ENCODE measurements around the gene ATP11B.

The ATP11B gene

GRCh38 chr3:182793663-182794454 lies 555 bp downstream of the ATP11B start:
- TF ChIP-seq CTCF (IDR thresholded peaks at IDR 0.05; ENCODE audit: poor library complexity, severe bottlenecking): no peak
- H3K27ac ChIP-seq (ENCODE audit: poor library complexity, severe bottlenecking): peak overlapping the region; percentile 66
- no peaks in the 10 kb centered on the region for H3K9me3 ChIP-seq (ENCODE audit: severe bottlenecking)
- DNase-seq (ENCODE audit: low spot score) (no peak), ATAC-seq (ENCODE audit: low read depth) (peak; percentile 55)
- H3K4me1 ChIP-seq (ENCODE audit: insufficient read depth, poor library complexity, severe bottlenecking): peaks cover 6% of the 10 kb centered on the region
- peak overlapping the region; percentile 100 for H3K4me3 ChIP-seq (ENCODE audit: severe bottlenecking)
- H3K36me3 ChIP-seq (ENCODE audit: low read depth): no peaks in the 10 kb centered on the region
- no peaks in the 10 kb centered on the region for H3K27me3 ChIP-seq (ENCODE audit: insufficient read depth, poor library complexity, severe bottlenecking)

DNA sequence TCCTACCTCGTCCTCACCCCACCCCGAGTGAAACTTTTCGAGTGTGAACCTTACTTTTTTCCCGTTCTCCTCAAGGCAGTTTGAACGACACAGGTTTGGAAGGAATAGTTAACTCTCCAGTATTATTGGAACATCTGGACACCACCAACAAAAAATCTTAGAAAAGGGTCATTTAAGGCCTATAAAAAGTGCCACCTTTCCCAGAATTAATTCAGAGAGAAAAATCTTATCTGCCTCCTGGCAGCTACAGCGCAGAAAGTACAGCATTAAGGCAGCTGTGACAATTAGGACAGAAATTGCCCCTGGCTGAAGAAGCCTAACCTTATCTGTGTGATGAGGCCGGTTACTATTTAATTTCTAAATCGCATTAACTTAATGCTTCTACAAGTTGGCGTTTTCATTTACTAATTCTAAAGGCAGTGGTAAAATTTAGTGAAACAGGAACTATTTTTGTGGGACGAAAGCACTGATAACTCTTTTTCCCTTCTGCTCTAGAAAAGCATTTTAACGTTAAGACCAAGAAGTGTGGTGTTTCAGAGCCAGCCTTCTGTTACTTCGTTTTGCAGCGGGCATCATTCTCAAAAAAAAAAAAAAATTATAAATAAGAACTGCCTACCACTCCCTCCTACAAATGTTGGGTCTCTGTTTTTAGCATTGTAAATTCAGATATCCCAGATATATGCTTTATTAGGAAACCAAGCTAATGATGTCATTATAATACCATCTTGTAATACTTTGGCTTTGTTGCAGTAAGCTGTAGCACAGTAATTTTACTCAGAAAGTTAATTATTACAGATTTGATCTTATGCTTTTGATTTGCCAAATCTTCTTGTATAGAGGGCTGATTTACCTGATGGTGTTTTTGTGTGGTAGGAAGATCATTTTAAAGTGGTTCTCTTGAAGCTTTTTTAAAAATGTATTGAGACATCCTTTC lies 1.4 kb downstream of the ATP11B start:
- H3K9me3 ChIP-seq (ENCODE audit: severe bottlenecking): no peaks in the 10 kb centered on the region

GRCh38 chr3:182795389-182795782 lies 2.1 kb downstream of the ATP11B start:
- ATAC-seq (ENCODE audit: low read depth) (peak; percentile 31; the same call in 1 of the 3 replicates), DNase-seq (ENCODE audit: low spot score) (no peak)
- peaks cover 6% of the 10 kb centered on the region for H3K4me1 ChIP-seq (ENCODE audit: insufficient read depth, poor library complexity, severe bottlenecking)
- 0 out of 2 replicates have a peak, but pooled peaks cover 3% of the 10 kb centered on the region for H3K36me3 ChIP-seq (ENCODE audit: low read depth)
- peak overlapping the region; percentile 100 for H3K4me3 ChIP-seq (ENCODE audit: severe bottlenecking)
- H3K27ac ChIP-seq (ENCODE audit: poor library complexity, severe bottlenecking): peak overlapping the region; percentile 66
- no peak for TF ChIP-seq CTCF (IDR thresholded peaks at IDR 0.05; ENCODE audit: poor library complexity, severe bottlenecking)
- no peaks in the 10 kb centered on the region for H3K9me3 ChIP-seq (ENCODE audit: severe bottlenecking)
- no peaks in the 10 kb centered on the region for H3K27me3 ChIP-seq (ENCODE audit: insufficient read depth, poor library complexity, severe bottlenecking)

More for the DNA sequence above, 1.4 kb downstream of the ATP11B start:
- no peak for TF ChIP-seq CTCF (IDR thresholded peaks at IDR 0.05; ENCODE audit: poor library complexity, severe bottlenecking)
- Histone ChIP-seq H3K4me1 (ENCODE audit: insufficient read depth, poor library complexity, severe bottlenecking) (peaks cover 6% of the 10 kb centered on the region), H3K4me3 (ENCODE audit: severe bottlenecking) (peak overlapping the region; percentile 100), H3K27ac (ENCODE audit: poor library complexity, severe bottlenecking) (peak overlapping the region; percentile 66), H3K27me3 (ENCODE audit: insufficient read depth, poor library complexity, severe bottlenecking) (no peaks in the 10 kb centered on the region), H3K36me3 (ENCODE audit: low read depth) (0 out of 2 replicates have a peak, but pooled peaks cover 1% of the 10 kb centered on the region)
- DNase-seq (ENCODE audit: low spot score) (no peak), ATAC-seq (ENCODE audit: low read depth) (no peak)

- H3K36me3 ChIP-seq (ENCODE audit: low read depth): 0 out of 2 replicates have a peak, but pooled peaks cover 3% of the 10 kb centered on the region
- H3K4me3 ChIP-seq (ENCODE audit: severe bottlenecking): no peak overlapping the region
- no peaks in the 10 kb centered on the region for H3K27me3 ChIP-seq (ENCODE audit: insufficient read depth, poor library complexity, severe bottlenecking)
- H3K9me3 ChIP-seq (ENCODE audit: severe bottlenecking): no peaks in the 10 kb centered on the region
- no peak overlapping the region for H3K27ac ChIP-seq (ENCODE audit: poor library complexity, severe bottlenecking)
- peaks cover 6% of the 10 kb centered on the region for H3K4me1 ChIP-seq (ENCODE audit: insufficient read depth, poor library complexity, severe bottlenecking)
- no peak for TF ChIP-seq CTCF (IDR thresholded peaks at IDR 0.05; ENCODE audit: poor library complexity, severe bottlenecking)
- ATAC-seq (ENCODE audit: low read depth): no peak
- DNase-seq (ENCODE audit: low spot score): no peak
Observed at GRCh38 chr3:182796310-182796709, 3.0 kb downstream of the ATP11B start.

All from RWPE2 (cell line).